ENCODE measurements around the gene TMEM41A.

DNA sequence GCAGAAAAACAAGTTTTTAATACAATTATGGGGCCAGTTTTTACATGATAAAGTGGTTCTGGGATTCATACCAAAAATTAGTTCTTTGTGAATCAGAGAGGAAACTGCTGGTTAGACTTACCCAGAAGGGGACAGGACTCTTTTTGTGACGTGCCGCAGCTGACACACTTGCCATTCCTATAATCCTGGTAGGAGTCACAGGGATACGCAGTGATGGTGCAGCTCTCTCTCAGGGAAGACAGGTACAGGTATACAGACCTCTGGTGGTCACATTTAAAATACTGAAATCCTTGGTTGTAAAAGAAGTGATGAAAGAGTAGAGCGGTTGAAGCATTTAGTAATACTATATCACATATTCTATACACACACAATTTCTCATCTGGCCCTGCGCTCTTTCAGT lies 20.2 kb upstream of the TMEM41A start:
- no peak for TF ChIP-seq CTCF (conservative IDR thresholded peaks at IDR 0.05)
- TF ChIP-seq EZH2 (IDR thresholded peaks at IDR 0.05; ENCODE audit: low read depth) = no peak

Data from PC-9 (cell line).